GM21723 (cell line): ENCODE results near the gene MYBBP1A.
"Not testable (repeated sequence)": the region's sequence is repeated elsewhere in the genome, so short reads cannot be mapped to it uniquely, and the experiment has no call there.

Source experiments
- ATAC-seq: cut with Tn5 transposase; IDR thresholded peaks from one replicate; pipeline ENCODE4 v1.9.1; 2021; ENCODE audit warnings: mild to moderate bottlenecking, moderate library complexity; ENCODE audit not compliant: unreplicated experiment

MYBBP1A gene, protein sequence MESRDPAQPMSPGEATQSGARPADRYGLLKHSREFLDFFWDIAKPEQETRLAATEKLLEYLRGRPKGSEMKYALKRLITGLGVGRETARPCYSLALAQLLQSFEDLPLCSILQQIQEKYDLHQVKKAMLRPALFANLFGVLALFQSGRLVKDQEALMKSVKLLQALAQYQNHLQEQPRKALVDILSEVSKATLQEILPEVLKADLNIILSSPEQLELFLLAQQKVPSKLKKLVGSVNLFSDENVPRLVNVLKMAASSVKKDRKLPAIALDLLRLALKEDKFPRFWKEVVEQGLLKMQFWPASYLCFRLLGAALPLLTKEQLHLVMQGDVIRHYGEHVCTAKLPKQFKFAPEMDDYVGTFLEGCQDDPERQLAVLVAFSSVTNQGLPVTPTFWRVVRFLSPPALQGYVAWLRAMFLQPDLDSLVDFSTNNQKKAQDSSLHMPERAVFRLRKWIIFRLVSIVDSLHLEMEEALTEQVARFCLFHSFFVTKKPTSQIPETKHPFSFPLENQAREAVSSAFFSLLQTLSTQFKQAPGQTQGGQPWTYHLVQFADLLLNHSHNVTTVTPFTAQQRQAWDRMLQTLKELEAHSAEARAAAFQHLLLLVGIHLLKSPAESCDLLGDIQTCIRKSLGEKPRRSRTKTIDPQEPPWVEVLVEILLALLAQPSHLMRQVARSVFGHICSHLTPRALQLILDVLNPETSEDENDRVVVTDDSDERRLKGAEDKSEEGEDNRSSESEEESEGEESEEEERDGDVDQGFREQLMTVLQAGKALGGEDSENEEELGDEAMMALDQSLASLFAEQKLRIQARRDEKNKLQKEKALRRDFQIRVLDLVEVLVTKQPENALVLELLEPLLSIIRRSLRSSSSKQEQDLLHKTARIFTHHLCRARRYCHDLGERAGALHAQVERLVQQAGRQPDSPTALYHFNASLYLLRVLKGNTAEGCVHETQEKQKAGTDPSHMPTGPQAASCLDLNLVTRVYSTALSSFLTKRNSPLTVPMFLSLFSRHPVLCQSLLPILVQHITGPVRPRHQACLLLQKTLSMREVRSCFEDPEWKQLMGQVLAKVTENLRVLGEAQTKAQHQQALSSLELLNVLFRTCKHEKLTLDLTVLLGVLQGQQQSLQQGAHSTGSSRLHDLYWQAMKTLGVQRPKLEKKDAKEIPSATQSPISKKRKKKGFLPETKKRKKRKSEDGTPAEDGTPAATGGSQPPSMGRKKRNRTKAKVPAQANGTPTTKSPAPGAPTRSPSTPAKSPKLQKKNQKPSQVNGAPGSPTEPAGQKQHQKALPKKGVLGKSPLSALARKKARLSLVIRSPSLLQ (N-terminal part only)

DNA sequence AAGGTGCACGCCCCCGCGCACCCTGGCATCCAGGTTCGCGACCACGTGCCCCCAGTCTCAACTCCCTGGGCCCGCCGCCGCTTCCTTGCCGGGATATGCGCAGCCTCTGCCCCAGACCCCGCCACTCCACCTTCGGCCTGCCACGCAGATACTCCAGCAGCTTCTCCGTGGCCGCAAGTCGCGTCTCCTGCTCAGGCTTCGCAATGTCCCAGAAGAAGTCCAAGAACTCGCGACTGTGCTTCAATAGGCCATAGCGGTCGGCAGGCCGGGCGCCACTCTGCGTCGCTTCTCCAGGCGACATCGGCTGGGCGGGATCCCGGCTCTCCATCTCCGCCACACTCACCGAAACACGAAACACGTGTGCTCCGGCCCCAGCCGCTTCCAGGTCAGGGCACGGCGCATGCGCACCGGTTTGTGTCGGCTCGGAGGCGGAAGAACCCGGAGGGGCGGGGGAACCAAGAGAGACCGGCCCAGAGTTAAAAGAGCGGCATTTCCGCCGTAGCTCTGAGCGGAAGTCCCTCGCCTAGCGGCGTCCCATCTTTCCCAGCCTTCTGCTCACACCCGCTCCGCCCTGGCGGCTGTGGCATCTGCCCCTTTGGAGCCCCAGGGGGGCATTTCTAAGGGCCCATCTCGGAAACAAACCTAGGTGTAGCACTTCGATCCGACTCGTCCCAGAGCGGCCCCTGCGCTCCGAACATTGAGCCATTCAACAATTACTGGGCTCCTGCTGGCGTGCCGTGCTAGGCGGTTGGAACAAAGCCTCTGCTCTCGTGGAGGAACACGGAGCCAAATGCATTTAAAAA, at the start of gene MYBBP1A:
Gene MYBBP1A, minus strand, starts transcription at position 388 of the 803 bp plus-strand sequence. Its CDS starts 60 bp downstream, at position 328.
- ATAC-seq = peak; percentile 74

DNA sequence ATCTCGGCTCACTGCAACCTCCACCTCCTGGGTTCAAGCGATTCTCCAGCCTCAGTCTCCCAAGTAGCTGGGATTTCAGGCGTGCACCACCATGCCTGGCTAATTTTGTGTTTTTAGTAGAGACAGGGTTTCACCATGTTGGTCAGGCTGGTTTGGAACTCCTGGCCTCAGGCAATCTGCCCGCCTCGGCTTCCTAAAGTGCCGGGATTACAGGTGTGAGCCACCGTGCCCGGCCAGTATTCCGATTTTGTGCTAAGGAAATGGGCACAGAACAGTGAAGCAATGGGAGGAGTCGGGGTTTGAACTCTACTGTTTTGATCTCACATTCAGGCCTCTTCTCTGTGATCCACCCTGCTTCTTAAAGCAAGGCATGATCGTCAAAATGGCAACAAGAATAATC, 49.6 kb upstream of the MYBBP1A start:
- ATAC-seq = not testable (repeated sequence)

DNA sequence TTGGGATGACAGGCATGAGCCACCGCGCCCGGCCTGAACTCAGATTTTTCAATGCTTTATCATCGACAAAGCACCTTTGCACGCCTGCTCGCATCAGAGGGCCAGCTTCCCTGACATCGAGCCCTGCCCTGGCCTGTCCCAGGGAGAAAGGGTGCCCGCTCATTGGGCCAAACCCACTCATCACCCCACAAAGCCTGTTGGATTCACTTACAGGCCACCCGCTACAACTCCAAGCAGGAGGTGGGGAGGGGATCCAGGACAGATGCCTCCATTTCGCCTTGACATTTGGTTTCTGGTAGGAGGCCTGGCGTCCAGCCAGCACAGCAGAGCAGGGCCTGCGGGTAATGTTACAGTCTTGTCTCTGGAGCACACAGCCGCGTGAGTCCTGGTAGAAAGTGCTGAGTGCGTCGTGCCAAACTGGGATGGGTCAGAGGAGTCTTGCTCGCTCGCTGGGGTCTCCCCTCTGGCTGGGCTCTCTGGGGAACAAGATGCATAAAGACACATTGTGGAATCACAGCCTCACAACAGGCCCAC, 49.0 kb upstream of the MYBBP1A start:
- ATAC-seq = no peak

DNA sequence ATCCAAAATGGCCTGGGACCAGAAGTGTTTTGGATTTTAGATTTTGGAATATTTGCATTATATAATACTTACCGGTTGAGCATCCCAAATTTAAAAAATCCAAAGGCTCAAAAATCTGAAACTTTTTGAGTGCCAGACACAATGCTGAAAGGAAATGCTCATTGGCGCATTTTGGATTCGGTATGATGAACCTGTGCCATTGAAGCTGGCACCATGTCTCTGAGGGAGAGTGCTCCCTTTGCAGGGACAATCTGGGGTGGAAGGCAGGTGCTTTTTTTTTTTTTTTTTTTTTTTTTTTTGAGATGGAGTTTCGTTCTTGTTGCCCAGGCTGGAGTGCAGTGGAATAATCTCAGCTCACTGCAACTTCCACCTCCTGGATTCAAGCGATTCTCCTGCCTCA, 46.9 kb upstream of the MYBBP1A start:
- no peak for ATAC-seq

DNA sequence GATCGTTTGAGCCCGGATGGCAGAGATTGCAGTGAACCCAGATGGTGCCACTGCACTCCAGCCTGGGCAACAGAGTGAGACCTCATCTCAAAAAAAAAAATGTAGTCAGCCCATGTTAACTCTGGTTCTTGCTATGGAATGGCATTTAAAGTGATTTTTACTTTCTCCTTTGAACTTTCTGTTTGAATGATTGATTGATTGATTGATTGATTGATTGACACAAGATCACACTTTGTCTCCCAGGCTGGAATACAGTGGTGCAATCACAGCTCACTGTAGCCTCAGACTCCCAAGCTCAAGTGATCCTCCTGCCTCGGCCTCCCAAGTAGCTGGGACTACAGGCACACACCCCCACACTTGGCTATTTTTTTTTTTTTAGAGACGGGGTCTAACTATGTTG, 46.1 kb upstream of the MYBBP1A start:
- ATAC-seq = no peak

DNA sequence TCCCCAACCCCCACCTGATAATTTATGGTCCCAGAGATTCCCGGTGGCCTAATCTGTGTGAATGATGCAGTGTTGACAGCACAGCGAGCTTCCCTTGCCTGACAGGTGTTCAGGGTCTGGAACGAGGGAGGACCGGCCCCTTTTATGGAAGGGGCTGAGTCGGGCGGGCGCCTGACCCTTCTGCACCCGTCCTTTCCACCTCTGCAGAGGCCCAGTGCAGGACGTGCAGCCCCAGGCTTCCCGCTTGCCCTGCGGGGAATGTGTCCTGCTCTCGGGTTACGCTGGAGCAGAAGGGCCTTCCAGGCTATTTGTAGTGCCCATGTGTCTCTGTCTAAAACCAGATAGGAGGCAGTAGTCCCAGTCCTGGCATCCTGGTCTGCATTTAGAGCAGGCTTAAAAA, 45.4 kb upstream of the MYBBP1A start:
- no peak for ATAC-seq

DNA sequence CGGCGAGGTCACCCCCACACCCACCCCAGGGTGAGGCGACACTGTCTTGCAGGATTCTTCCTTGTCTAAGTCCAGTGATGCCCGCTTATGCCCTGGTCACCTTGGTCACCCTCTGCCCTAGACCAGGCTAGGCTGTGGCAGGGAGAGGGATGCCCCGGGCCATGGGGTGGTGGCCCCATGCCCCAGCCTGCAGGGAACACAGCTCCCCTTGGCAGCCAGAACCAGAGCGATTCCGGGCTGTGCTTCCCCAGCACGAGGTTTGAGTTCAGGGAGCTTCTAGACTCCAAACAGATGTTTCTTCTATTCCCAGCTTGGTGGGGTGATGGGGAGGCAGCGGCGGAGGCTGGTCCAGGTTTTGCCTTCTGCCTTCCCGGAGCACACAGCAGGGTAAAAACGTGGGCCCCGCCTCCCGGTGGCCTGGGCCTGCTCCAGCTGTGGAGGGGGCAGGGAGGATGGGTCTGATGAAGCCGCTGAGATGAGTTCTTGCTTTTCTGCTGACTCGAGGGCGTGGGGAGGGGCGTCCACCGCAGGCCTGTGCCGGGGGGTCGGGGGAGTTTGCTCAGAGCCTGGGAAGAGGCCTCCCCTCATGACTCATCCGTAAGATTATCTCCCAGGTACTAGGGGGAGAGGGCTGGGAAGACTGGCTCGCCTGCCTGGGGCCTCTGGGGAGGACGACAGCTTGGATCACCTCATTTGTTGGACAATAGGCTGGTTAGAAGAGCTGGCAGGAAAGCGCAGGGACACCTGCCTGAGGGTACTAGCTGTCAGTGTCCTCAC, 44.5 kb upstream of the MYBBP1A start:
- ATAC-seq = no peak

DNA sequence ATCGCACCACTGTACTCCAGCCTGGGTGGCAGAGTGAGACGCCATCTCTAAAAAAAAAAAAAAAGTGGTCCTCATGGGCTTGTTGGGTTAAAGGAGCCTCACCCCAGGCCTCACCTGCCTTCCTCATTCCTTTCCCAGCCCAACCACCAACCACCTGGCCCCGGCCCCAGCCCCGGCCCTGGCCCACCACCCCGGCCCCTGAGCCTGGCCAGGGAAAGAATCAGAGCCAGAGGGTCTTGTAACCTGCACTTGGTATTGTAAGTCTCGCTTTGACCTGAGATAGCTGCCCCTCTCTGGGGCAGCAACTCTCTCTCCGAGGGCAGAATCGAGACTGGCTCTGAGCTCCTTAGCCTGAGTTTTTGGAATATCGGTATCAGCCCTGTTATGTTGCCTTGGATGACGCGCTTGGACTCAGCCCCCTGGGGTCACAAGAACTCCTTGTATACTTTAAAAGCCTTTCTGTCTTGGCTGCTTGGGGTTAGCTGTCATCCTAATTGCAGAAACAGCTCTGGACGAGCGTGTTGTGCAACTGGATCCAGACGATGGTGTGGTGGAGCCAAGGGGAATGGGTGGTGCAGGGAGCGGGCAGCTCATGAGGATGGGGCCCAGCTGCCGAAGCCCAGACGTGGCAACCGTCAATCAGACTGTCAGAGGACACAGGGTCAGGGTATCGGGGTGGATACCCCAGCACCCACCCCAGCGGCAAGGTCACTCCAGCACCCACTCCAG, 43.8 kb upstream of the MYBBP1A start:
- ATAC-seq = no peak

DNA sequence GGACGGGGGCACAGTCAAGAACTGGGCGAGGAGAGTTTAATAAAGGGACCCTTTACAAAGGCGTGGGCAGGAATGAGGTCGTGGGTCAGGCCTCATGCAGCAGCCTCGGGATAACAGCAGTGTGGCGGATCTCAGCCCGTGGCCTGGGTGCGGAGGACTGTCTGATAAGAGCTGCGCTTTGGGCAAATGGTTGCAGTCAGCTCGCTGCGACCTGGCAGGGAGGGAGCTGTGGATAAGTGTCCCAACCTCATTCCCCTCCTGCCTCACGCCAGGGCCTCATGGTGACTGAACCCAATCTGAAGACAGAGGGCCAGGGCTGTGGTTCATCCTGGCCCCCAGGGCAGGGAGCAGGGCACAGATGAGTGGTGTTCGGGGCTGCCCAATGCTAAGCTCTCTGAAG, 42.8 kb upstream of the MYBBP1A start:
- no peak for ATAC-seq

DNA sequence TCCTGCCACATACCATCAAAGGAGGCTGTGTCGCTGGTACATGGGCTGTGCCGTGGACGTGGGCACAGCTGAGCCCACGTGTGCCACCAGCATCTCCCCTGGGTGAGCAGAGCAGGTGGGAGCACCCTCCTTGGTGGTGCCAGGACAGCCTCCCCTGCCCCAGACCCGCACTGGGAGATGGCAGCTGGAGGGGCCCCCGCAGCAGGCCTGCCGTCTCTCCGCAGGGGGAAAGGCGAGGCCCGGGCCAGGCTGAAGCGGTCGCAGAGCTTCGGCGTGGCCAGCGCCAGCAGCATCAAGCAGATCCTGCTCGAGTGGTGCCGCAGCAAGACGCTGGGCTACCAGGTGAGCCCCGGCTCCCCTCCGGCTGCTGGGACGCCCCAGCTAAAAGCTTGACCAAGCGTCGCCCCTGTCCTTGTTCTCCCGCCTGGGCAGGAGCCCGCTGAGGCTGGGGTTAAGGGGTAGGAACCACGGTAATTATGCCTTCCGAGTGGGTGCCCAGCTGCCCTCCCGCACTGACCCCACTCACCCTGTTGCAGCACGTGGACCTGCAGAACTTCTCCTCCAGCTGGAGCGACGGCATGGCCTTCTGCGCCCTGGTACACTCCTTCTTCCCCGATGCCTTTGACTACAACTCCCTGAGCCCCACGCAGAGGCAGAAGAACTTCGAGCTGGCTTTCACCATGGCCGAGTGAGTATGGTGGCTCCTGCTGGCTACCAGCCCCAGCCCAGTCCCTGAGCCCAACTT, 41.6 kb upstream of the MYBBP1A start:
- ATAC-seq = no peak

DNA sequence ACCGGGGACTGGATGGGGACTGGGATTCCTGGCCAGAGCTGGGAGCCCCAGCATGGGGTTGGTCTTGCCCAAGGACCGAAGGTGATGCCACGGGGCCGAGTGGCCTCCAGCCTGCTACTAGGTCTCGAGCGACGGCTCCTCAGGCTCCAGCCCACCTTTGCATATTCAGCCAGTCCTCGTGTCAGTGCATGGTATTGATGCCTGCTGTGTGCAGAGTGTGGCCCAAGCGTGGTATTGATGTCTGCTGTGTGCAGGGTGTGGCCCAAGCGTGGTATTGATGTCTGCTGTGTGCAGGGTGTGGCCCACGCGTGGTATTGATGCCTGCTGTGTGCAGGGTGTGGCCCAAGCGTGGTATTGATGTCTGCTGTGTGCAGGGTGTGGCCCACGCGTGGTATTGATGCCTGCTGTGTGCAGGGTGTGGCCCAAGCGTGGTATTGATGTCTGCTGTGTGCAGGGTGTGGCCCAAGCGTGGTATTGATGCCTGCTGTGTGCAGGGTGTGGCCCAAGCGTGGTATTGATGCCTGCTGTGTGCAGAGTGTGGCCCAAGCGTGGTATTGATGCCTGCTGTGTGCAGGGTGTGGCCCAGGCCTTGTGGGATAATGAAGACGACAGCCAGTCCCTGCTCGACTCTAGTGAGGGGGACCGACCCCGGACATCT, 40.6 kb upstream of the MYBBP1A start:
- not testable (repeated sequence) for ATAC-seq

DNA sequence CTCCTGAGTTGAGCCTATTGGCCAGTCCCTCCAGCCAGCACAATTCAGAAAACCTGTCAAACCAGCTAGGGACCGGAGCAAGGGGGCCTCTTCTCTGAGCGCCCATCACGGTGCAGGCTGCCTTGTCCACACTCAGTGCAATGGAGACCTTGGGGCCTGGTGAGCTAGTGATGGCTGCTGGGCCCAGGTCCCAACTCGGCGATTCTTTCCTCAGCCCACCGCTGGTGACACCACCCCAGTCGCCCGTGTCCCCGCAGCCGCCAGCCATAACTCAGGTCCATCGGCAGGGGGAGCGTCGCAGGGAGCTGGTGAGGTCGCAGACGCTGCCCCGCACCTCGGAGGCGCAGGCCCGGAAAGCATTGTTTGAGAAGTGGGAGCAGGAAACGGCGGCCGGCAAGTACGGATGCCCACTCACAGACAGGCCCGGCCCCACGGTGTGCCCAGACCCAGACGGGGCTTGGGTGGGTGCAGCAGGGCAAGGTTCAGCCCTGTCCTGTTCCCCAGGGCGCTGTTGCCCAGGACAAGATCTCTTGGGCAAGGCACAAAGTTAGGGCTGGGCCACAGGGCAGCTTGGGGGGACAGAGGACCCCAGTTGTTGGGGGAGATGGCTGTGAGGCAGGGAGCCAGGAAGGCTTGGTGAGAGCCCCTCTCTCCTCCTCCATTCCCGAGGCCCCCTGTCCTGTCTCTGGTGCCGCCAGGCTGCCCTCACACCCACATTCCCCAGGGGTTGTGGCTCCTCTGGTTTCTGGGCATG, 39.9 kb upstream of the MYBBP1A start:
- no peak for ATAC-seq

DNA sequence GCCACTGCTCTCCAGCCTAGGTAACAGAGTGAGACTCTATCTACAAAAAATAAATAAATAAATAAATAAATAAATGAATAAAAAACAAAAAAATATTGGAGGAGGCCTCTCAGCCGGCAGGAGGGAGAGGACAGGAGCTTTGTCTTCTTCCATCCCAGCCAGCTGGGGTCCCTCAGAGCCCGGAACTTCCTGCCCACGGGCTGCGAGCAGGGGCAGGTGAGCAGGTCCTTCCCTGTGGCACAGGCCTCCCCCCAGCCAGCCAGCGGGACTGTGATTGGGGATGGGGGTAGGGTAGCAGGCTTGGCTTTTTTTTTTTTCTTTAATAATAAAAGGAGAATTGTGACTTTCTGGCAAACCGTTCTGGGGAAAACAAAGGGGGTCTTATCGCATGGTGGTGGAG, 39.2 kb upstream of the MYBBP1A start:
- ATAC-seq = no peak

DNA sequence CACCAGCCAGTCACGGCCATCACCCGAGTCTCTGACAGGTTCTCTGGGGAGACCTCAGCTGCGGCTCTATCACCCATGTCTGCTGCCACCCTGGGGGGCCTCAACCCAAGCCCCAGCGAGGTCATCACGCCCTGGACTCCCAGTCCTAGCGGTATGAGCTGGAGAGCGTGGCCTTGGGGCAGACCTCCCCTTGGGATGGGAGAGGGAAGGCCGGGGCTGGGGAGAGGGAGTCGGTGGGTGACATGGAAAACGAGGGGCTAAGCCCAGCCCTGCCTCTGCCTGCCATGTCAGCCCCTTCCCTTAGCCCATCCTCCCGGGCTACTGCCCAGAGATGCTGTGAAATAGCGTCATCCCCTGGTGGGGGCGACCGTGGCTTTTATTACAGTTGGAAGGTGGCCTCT, 37.8 kb upstream of the MYBBP1A start:
- ATAC-seq = no peak

DNA sequence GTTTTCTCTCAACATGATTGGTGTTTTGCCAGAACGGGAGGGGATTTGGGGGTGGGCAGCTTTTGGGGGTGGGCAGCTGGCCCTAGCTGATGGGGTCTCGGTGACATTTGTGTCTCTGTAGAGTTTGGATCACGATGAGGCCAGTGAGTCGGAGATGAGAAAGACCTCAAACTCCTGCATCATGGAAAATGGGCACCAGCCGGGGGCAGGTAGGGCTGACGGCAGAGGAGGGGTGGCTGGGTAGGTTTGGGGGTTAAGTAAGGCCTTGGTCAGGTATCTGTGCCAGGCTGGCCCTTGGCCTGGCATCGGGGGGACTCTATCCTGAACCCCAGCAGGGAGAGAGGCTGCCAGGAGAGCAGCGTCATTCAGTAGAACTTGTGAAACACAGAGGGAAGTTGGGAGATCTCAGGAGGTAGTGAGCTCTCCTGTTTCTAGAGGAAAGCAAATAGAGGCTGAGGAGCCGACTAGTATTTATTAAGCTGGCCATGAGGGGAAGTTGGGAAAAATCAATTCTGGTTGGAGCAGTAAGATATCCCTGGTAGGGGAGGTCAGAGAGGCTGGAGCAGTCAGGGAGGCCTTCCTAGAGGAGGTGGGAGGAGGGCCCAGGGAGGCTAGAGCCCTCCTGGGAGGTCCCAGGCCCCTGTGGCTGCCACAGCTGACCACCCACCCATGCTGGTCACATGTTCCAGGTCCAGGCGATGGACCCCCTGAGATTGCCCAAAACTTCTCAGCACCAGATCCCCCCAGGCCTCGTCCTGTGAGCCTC, 37.2 kb upstream of the MYBBP1A start:
- ATAC-seq = no peak

DNA sequence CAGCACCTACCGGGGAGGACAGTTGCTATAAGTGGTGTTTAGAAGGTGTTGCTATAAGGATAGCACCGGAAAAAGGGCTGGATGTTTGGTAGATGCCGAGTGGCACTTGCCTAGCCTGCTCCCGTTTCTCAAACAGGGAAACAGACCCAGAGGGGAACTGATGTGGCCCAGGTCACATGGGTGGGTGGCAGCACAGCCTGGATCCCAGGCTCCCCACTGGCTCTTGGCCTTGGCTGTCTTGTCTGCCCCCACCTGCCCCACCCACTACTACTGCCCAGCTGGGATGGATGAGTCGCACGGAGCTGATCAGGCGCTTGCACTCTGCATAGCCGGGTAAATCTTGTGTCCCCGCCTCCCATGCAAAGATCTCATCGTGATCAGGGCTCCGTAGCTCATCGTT, 36.3 kb upstream of the MYBBP1A start:
- ATAC-seq = no peak
